Gastroesophageal sphincter (tissue), 3 donors: Measurements from ENCODE around the gene TMEM123.

Experiments used
- CTCF ChIP-seq, 4 experiments: fragments of 200-600 bp in 2 of 4; fragments of 450-650 bp in 2 of 4; sonication (generic) in 1 of 4; IDR thresholded peaks; one replicate each; pipeline ENCODE4 v1.5.1; 2017 to 2019; ENCODE audit warnings: antibody characterized with exemption in 4 of 4, mild to moderate bottlenecking in 2 of 4, moderate library complexity in 2 of 4
- EP300 ChIP-seq: sonication (generic); formaldehyde crosslinking; IDR thresholded peaks from one replicate; pipeline ENCODE4 v1.6.1; 2017; ENCODE audit warnings: antibody characterized with exemption, mild to moderate bottlenecking
- POLR2A ChIP-seq, 2 donors: fragments of 450-650 bp; IDR thresholded peaks; one replicate each; pipeline ENCODE4 v1.6.1; 2017; ENCODE audit warnings: antibody characterized with exemption in 2 of 2, mild to moderate bottlenecking in 2 of 2, moderate library complexity in 1 of 2
- POLR2AphosphoS5 ChIP-seq: sonication (generic); formaldehyde crosslinking; IDR thresholded peaks from one replicate; pipeline ENCODE4 v1.6.1; 2017; ENCODE audit warnings: antibody characterized with exemption

- TF ChIP-seq CTCF (IDR thresholded peaks at IDR 0.05) (no peak), POLR2AphosphoS5 (no peak), POLR2A (IDR thresholded peaks at IDR 0.05) (no peak), EP300 (no peak)
Observed at GRCh38 chr11:102453921-102454320, 1.4 kb upstream of the TMEM123 start.
